GM10266 (cell line): ENCODE results near the gene CACNA1A.

Experiments
- DNase-seq: peaks from one replicate; pipeline ENCODE4 v3.0.0; 2012; ENCODE audit errors: extremely low spot score
- TF ChIP-seq, protein P1 (sequence below): IDR thresholded peaks from 2 replicates; pipeline ENCODE4 v1.5.1; 2012; ENCODE audit warnings: mild to moderate bottlenecking, low read depth; ENCODE audit not compliant: control insufficient read depth, insufficient read depth; ENCODE audit errors: missing control alignments

The CACNA1A gene

DNA sequence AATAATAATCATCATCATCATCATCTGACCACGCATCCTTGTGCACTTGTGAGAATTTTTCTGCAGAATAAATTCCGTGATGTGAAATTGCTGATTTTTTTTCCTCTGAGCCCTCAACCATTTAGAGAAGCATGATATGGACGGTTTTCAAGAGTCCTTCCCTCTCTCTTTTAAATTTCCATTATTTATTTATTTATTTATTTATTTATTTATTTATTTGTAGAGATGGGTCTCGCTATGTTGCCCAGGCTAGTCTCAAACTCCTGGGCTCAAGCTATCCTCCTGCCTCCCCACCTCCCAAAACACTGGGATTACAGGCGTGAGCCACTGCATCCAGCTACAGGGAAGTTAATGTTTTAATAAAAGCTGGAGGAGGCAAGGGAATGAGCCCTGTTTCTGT, 39.6 kb downstream of the CACNA1A start:
- DNase-seq, result no peak
- TF ChIP-seq, protein P1, sequence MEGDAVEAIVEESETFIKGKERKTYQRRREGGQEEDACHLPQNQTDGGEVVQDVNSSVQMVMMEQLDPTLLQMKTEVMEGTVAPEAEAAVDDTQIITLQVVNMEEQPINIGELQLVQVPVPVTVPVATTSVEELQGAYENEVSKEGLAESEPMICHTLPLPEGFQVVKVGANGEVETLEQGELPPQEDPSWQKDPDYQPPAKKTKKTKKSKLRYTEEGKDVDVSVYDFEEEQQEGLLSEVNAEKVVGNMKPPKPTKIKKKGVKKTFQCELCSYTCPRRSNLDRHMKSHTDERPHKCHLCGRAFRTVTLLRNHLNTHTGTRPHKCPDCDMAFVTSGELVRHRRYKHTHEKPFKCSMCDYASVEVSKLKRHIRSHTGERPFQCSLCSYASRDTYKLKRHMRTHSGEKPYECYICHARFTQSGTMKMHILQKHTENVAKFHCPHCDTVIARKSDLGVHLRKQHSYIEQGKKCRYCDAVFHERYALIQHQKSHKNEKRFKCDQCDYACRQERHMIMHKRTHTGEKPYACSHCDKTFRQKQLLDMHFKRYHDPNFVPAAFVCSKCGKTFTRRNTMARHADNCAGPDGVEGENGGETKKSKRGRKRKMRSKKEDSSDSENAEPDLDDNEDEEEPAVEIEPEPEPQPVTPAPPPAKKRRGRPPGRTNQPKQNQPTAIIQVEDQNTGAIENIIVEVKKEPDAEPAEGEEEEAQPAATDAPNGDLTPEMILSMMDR, result no peak

DNA sequence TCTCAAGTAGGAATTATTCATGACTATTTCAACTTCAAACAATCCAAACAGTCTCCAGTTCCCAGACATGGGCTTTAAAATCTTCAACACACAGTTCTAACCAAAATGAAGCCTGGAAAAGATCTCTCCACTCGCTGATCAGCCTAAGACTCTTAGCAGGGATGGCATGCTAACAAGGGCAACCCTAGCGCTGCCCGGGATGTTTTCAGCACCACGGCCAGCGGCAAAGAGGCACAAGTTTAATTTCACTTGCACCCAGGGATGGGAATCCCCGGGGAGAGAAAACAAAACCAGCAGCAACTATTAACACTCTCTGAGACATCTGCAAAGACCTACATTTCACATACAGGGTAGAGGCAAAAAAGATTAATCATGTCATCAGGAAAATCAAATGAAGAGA, 43.0 kb downstream of the CACNA1A start:
- TF ChIP-seq, protein P1, result no peak
- no peak for DNase-seq

GRCh38 chr19:13461536-13461935, 44.7 kb downstream of the CACNA1A start:
- TF ChIP-seq, protein P1, result no peak
- DNase-seq, result no peak

- no peak for DNase-seq
- TF ChIP-seq, protein P1, result no peak
Measured at GRCh38 chr19:13460045-13460444, 46.2 kb downstream of the CACNA1A start.

DNA sequence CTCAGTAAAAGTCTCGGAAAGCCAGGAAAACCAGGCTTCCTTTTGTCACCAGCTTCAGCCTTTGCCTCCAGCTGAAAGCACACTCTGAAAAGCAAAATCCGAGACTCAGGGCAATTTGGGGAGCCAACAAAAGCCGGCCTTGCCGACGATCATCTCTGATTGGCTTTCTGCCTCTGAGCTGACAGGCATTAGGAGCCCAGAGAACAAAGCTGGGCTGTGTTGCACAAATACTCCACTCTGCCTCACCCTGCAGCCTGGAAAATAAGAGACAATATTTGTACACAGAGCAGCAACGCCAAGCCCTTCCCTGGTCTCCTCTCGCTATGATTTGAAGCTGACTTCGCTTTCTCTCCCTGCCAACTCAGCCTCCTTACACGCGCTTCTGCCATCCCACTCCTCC, 46.9 kb downstream of the CACNA1A start:
- DNase-seq, result no peak
- TF ChIP-seq, protein P1, result no peak

GRCh38 chr19:13451434-13451995, 54.8 kb downstream of the CACNA1A start:
- TF ChIP-seq, protein P1, result no peak
- DNase-seq, result no peak

GRCh38 chr19:13447978-13448377, 58.3 kb downstream of the CACNA1A start:
- DNase-seq, result no peak
- TF ChIP-seq, protein P1, result no peak
